NCI-H2107 (cell line): Measurements from ENCODE around the gene IRAK1.
A peak's percentile ranks its signal among the peaks of the same experiment; 100 is the strongest.

ENCODE experiments used
- DNase-seq: peaks from one replicate; lab custom pipeline; 2025; lab: John Stamatoyannopoulos, UW

IRAK1 gene

GRCh38 chrX:153971124-153971449, 48.6 kb downstream of the IRAK1 start:
- DNase-seq = peak; percentile 83

- no peak for DNase-seq
Measured at GRCh38 chrX:153970357-153971123, 49.2 kb downstream of the IRAK1 start.

GRCh38 chrX:153969904-153970356, 49.8 kb downstream of the IRAK1 start:
- no peak for DNase-seq

GRCh38 chrX:153969125-153969903, 50.4 kb downstream of the IRAK1 start:
- DNase-seq = no peak

- DNase-seq = peak; percentile 71
Measured at GRCh38 chrX:153968754-153969124, 51.0 kb downstream of the IRAK1 start.

- no peak for DNase-seq
Measured at GRCh38 chrX:153968255-153968654, 51.4 kb downstream of the IRAK1 start.

- DNase-seq = peak; percentile 47
Measured at GRCh38 chrX:153967536-153968224, 52.0 kb downstream of the IRAK1 start.

- no peak for DNase-seq
Measured at GRCh38 chrX:153966841-153967535, 52.7 kb downstream of the IRAK1 start.

- DNase-seq = no peak
Measured at GRCh38 chrX:153966283-153966688, 53.4 kb downstream of the IRAK1 start.

GRCh38 chrX:153965406-153965805, 54.3 kb downstream of the IRAK1 start:
- DNase-seq = no peak

- DNase-seq = no peak
Measured at GRCh38 chrX:153964105-153964504, 55.6 kb downstream of the IRAK1 start.

GRCh38 chrX:153963546-153963945, 56.2 kb downstream of the IRAK1 start:
- no peak for DNase-seq

GRCh38 chrX:153961292-153961691, 58.4 kb downstream of the IRAK1 start:
- DNase-seq = no peak

GRCh38 chrX:153960786-153961185, 58.9 kb downstream of the IRAK1 start:
- no peak for DNase-seq
